Measurements from ENCODE around the gene SHISA7.

Gene SHISA7

GRCh38 chr19:55461974-55462626, 19.0 kb upstream of the SHISA7 start:
- no peak overlapping the region for H2AFZ ChIP-seq (ENCODE audit: low read length)
- no peaks in the 10 kb centered on the region for H3K9me2 ChIP-seq (ENCODE audit: low read depth, low read length)
- H3K79me2 ChIP-seq (ENCODE audit: insufficient read depth, low read length): no peaks in the 10 kb centered on the region
- H3K4me2 ChIP-seq (ENCODE audit: low read length): peak overlapping the region; percentile 78
- H3K27ac ChIP-seq (ENCODE audit: low read depth, low read length, poor library complexity, severe bottlenecking): no peak overlapping the region
- H3K4me1 ChIP-seq (ENCODE audit: insufficient read depth, low read length, severe bottlenecking): peaks cover 20% of the 10 kb centered on the region
- no peaks in the 10 kb centered on the region for H4K20me1 ChIP-seq (ENCODE audit: insufficient read depth, low read length)
- no peaks in the 10 kb centered on the region for H3F3A ChIP-seq (ENCODE audit: insufficient read depth, low read length)
- H3K36me3 ChIP-seq (ENCODE audit: insufficient read depth, low read length): no peaks in the 10 kb centered on the region
- peak overlapping the region; percentile 88 for H3K4me3 ChIP-seq (ENCODE audit: low read depth, low read length, poor library complexity, severe bottlenecking)
- H3K9me3 ChIP-seq (ENCODE audit: low read length): no peaks in the 10 kb centered on the region
- H3K27me3 ChIP-seq (ENCODE audit: insufficient read depth, low read length): no peaks in the 10 kb centered on the region
- H3K9ac ChIP-seq (ENCODE audit: low read length): peak overlapping the region; percentile 61
- TF ChIP-seq EZH2 (IDR thresholded peaks at IDR 0.05; ENCODE audit: borderline replicate concordance, low read length): no peak
- TF ChIP-seq, protein P1, sequence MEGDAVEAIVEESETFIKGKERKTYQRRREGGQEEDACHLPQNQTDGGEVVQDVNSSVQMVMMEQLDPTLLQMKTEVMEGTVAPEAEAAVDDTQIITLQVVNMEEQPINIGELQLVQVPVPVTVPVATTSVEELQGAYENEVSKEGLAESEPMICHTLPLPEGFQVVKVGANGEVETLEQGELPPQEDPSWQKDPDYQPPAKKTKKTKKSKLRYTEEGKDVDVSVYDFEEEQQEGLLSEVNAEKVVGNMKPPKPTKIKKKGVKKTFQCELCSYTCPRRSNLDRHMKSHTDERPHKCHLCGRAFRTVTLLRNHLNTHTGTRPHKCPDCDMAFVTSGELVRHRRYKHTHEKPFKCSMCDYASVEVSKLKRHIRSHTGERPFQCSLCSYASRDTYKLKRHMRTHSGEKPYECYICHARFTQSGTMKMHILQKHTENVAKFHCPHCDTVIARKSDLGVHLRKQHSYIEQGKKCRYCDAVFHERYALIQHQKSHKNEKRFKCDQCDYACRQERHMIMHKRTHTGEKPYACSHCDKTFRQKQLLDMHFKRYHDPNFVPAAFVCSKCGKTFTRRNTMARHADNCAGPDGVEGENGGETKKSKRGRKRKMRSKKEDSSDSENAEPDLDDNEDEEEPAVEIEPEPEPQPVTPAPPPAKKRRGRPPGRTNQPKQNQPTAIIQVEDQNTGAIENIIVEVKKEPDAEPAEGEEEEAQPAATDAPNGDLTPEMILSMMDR (IDR thresholded peaks at IDR 0.05; ENCODE audit: low read length): no peak

DNA sequence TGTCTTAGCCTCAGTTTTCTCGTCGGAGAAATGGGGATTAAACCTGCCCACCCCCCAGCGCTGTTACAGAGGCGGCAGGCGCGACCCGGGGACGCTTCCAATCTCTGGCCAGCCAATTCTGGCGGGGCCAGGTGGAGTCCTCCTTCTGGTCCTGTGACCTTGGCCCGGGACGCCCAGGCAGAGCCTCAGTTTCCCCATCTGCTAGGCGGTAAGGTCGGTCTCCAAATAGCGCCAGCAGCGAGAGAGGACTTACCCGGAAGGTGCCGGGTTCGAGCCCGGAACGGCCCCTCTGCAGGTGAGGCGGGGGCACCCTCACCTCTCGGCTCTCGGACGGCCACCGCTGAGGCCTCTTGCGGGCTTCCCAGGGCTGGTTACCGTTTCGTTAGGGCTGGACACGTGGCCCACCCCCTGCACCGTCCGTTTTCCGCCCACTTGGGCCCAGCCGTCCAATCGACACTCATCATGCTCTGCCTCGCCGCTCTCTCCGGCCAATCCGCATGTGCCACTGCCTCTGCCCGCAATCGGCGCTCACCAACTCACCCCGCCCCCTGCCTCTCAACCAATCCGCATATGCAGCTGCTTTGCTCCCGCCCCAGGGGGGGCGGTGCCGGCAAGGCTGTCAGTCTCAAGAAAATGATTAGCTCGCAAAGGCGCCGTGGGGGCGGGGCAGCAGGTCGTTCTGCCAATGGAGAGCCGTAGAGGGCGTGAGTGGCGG, 18.3 kb upstream of the SHISA7 start, which contains the start of gene ISOC2:
TSS of gene ISOC2 (minus strand) at position 384 of the 715 bp plus-strand sequence. CDS start 5,156 bp downstream, outside the sequence.
- Histone ChIP-seq H3K27ac (ENCODE audit: low read depth, low read length, poor library complexity, severe bottlenecking) (peak within 1 kb of the TSS; percentile 93), H3K27me3 (ENCODE audit: insufficient read depth, low read length) (no peaks in the 10 kb centered on the region), H3K4me2 (ENCODE audit: low read length) (peak within 1 kb of the TSS; percentile 78), H3K36me3 (ENCODE audit: insufficient read depth, low read length) (0 out of 2 replicates have a peak, but pooled peaks cover 5% of the 10 kb centered on the region), H4K20me1 (ENCODE audit: insufficient read depth, low read length) (no peaks in the 10 kb centered on the region), H2AFZ (ENCODE audit: low read length) (no peak within 1 kb of the TSS), H3K9me2 (ENCODE audit: low read depth, low read length) (no peaks in the 10 kb centered on the region), H3K79me2 (ENCODE audit: insufficient read depth, low read length) (no peaks in the 10 kb centered on the region), H3K9ac (ENCODE audit: low read length) (peak within 1 kb of the TSS; percentile 95), H3K4me1 (ENCODE audit: insufficient read depth, low read length, severe bottlenecking) (peaks cover 20% of the 10 kb centered on the region), H3F3A (ENCODE audit: insufficient read depth, low read length) (no peaks in the 10 kb centered on the region), H3K9me3 (ENCODE audit: low read length) (no peaks in the 10 kb centered on the region), H3K4me3 (ENCODE audit: low read depth, low read length, poor library complexity, severe bottlenecking) (peak within 1 kb of the TSS; percentile 88)
- TF ChIP-seq, protein P1 (IDR thresholded peaks at IDR 0.05; ENCODE audit: low read length): no peak
- no peak for TF ChIP-seq EZH2 (IDR thresholded peaks at IDR 0.05; ENCODE audit: borderline replicate concordance, low read length)

GRCh38 chr19:55460670-55461258, 17.7 kb upstream of the SHISA7 start:
- H3K27ac ChIP-seq (ENCODE audit: low read depth, low read length, poor library complexity, severe bottlenecking): peak overlapping the region; percentile 93
- no peaks in the 10 kb centered on the region for H3K9me3 ChIP-seq (ENCODE audit: low read length)
- peaks cover 20% of the 10 kb centered on the region for H3K4me1 ChIP-seq (ENCODE audit: insufficient read depth, low read length, severe bottlenecking)
- TF ChIP-seq, protein P1 (IDR thresholded peaks at IDR 0.05; ENCODE audit: low read length): no peak
- no peak for TF ChIP-seq EZH2 (IDR thresholded peaks at IDR 0.05; ENCODE audit: borderline replicate concordance, low read length)
- H3K36me3 ChIP-seq (ENCODE audit: insufficient read depth, low read length): 0 out of 2 replicates have a peak, but pooled peaks cover 8% of the 10 kb centered on the region
- no peaks in the 10 kb centered on the region for H3F3A ChIP-seq (ENCODE audit: insufficient read depth, low read length)
- H4K20me1 ChIP-seq (ENCODE audit: insufficient read depth, low read length): no peaks in the 10 kb centered on the region
- H3K79me2 ChIP-seq (ENCODE audit: insufficient read depth, low read length): no peaks in the 10 kb centered on the region
- H2AFZ ChIP-seq (ENCODE audit: low read length): no peak overlapping the region
- H3K4me2 ChIP-seq (ENCODE audit: low read length): peak overlapping the region; percentile 76
- H3K9ac ChIP-seq (ENCODE audit: low read length): peak overlapping the region; percentile 95
- H3K27me3 ChIP-seq (ENCODE audit: insufficient read depth, low read length): no peaks in the 10 kb centered on the region
- H3K9me2 ChIP-seq (ENCODE audit: low read depth, low read length): no peaks in the 10 kb centered on the region
- peak overlapping the region; percentile 88 for H3K4me3 ChIP-seq (ENCODE audit: low read depth, low read length, poor library complexity, severe bottlenecking)

All from OCI-LY1 (cell line).